Lung (tissue), 13 donors: ENCODE measurements around the gene SETD2. TPM values are rescaled to one million over a fixed set of nuclear protein-coding genes. Genes with fewer than 3 reads are reported as not detected.

Experiments used
- ATAC-seq: fragments of 200-7000 bp; cut with Tn5 transposase; one replicate; pipeline ENCODE4 v1.9.1; 2020; ENCODE audit warnings: moderate number of reproducible peaks; ENCODE audit not compliant: insufficient read depth, low FRiP score
- DNase-seq, 3 donors: peaks; one replicate each; pipeline ENCODE4 v3.0.0-alpha.2; 2013 to 2017
- H3K27ac ChIP-seq, 2 donors: one replicate each; pipeline ENCODE4 v1.5.1; 2013; ENCODE audit warnings: mild to moderate bottlenecking in 2 of 2, moderate library complexity in 2 of 2, control low read depth in 1 of 2, inconsistent platforms in 1 of 2, low read depth in 1 of 2, low read length in 1 of 2
- H3K27me3 ChIP-seq, 3 donors: one replicate each; pipeline ENCODE4 v1.5.1; 2013; ENCODE audit warnings: low read length in 2 of 3; ENCODE audit not compliant: control insufficient read depth in 3 of 3, insufficient read depth in 3 of 3
- H3K36me3 ChIP-seq, 4 donors: one replicate each; pipeline ENCODE4 v1.5.1; 2013; ENCODE audit warnings: low read length in 4 of 4, mild to moderate bottlenecking in 1 of 4, moderate library complexity in 1 of 4; ENCODE audit not compliant: control insufficient read depth in 4 of 4, insufficient read depth in 4 of 4
- H3K4me1 ChIP-seq, 5 donors: one replicate each; pipeline ENCODE4 v1.5.1; 2013; ENCODE audit warnings: low read length in 5 of 5, mild to moderate bottlenecking in 2 of 5, moderate library complexity in 1 of 5; ENCODE audit not compliant: control insufficient read depth in 5 of 5, insufficient read depth in 5 of 5
- H3K4me3 ChIP-seq: one replicate; pipeline ENCODE4 v1.5.1; 2013; ENCODE audit warnings: mild to moderate bottlenecking, control low read depth, moderate library complexity
- H3K9ac ChIP-seq, 2 donors: one replicate each; pipeline ENCODE4 v1.5.1; 2013; ENCODE audit warnings: low read length in 2 of 2, control low read depth in 1 of 2; ENCODE audit not compliant: insufficient read depth in 1 of 2
- H3K9me3 ChIP-seq, 4 donors: one replicate each; pipeline ENCODE4 v1.5.1; 2013; ENCODE audit warnings: low read length in 3 of 4, mild to moderate bottlenecking in 1 of 4, moderate library complexity in 1 of 4; ENCODE audit not compliant: control insufficient read depth in 4 of 4, insufficient read depth in 3 of 4
- WGBS, 2 donors: extraction: QIAGEN DNeasy Blood & Tissue Kit; methylation state at CpG; one replicate each; pipeline ENCODE4 v1.1.7; 2013; 5-methylcytosine and 5-hydroxymethylcytosine counted together
- polyA plus RNA-seq, 2 donors: library from polyadenylated mRNA; stranded (reverse); fragments of 200-250 nt; gene quantifications; one replicate each; pipeline ENCODE4 v1.2.1, GENCODE V29; 2013
- small RNA-seq: library from RNA; depleted of rRNA; stranded (forward); fragments of <200 nt; gene quantifications from one replicate; pipeline ENCODE3, GENCODE V24; 2014; ENCODE audit warnings: low replicate concordance
- total RNA-seq, 2 donors: library from RNA; depleted of rRNA in 1 of 2; stranded (reverse); fragments of >200 nt in 1 of 2; gene quantifications; one replicate each; pipeline ENCODE4 v1.2.1, GENCODE V29; 2014 to 2021
- TF ChIP-seq, protein P1 (sequence below): IDR thresholded peaks from 2 replicates; pipeline ENCODE4 v1.5.1; 2012; ENCODE audit warnings: mild to moderate bottlenecking; ENCODE audit errors: control extremely low read depth, extremely low read depth
- donor health status: control.
- donor health status: control.
- donor health status: Bipolar disorder and iron deficiency.
- donor health status: healthy.
- donor health status: DM: yes; HTN: yes; CAD: no.

SETD2 gene
- total and polyA plus RNA-seq, 4 donors, result 10.4 to 107 (median 25.0) TPM

GRCh38 chr3:46966811-46967210 lies 197.1 kb downstream of the SETD2 start:
- no peak for ATAC-seq
- Histone ChIP-seq H3K27ac (peak overlapping the region; percentile 7 to 26), H3K4me3 (no peak overlapping the region), H3K4me1 (peaks cover 11 to 45% (median 31%) of the 10 kb centered on the region in 5 donors), H3K9ac (peak overlapping the region in 1 of 2 donors; percentile 32), H3K36me3 (peaks cover 0 to 7% (median 5%) of the 10 kb centered on the region in 4 donors), H3K9me3 (no peaks in the 10 kb centered on the region), H3K27me3 (no peaks in the 10 kb centered on the region)
- TF ChIP-seq, protein P1, sequence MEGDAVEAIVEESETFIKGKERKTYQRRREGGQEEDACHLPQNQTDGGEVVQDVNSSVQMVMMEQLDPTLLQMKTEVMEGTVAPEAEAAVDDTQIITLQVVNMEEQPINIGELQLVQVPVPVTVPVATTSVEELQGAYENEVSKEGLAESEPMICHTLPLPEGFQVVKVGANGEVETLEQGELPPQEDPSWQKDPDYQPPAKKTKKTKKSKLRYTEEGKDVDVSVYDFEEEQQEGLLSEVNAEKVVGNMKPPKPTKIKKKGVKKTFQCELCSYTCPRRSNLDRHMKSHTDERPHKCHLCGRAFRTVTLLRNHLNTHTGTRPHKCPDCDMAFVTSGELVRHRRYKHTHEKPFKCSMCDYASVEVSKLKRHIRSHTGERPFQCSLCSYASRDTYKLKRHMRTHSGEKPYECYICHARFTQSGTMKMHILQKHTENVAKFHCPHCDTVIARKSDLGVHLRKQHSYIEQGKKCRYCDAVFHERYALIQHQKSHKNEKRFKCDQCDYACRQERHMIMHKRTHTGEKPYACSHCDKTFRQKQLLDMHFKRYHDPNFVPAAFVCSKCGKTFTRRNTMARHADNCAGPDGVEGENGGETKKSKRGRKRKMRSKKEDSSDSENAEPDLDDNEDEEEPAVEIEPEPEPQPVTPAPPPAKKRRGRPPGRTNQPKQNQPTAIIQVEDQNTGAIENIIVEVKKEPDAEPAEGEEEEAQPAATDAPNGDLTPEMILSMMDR, result no peak
- no peak for DNase-seq
- WGBS, 2 donors, result 75 to 78% methylated on average over 5 of the region's 5 CpGs

Small RNA genes lying within 50 kb of the gene (small RNA-seq; reads per million reads assigned to genes)
- not detected for gene MRPL57P3

Other genes with a start within 250 kb of the SETD2 start
- 10 to 100 TPM; 34.2 to 64.9 TPM for gene CCDC12, start 187.4 kb downstream of the SETD2 start, total RNA-seq
- gene CCDC12, start 187.4 kb downstream of the SETD2 start, polyA plus RNA-seq, result 100 to 1,000 TPM in 1 of 2 donors, 10 to 100 TPM in 1; 75.2 to 129 TPM
- gene NBEAL2, start 184.4 kb downstream of the SETD2 start, total RNA-seq, result 100 to 1,000 TPM in 1 of 2 donors, 10 to 100 TPM in 1; 64.4 to 167 TPM
- 100 to 1,000 TPM; 105 to 191 TPM for gene NBEAL2, start 184.4 kb downstream of the SETD2 start, polyA plus RNA-seq
- gene KIF9, start 118.7 kb upstream of the SETD2 start, total RNA-seq, result 10 to 100 TPM; 18.2 to 18.4 TPM
- 10 to 100 TPM; 13.6 to 17.6 TPM for gene KIF9, start 118.7 kb upstream of the SETD2 start, polyA plus RNA-seq
- 10 to 100 TPM; 13.4 to 27.5 TPM for gene KLHL18, start 118.8 kb upstream of the SETD2 start, total RNA-seq
- 10 to 100 TPM; 15.2 to 20.7 TPM for gene KLHL18, start 118.8 kb upstream of the SETD2 start, polyA plus RNA-seq
- gene PTPN23, start 216.9 kb upstream of the SETD2 start, total RNA-seq, result 10 to 100 TPM; 25.1 to 52.3 TPM
- 10 to 100 TPM; 20.4 to 23.3 TPM for gene PTPN23, start 216.9 kb upstream of the SETD2 start, polyA plus RNA-seq